Myocyte (in vitro differentiated cells): ENCODE results near the gene EXT2. TPM values are rescaled to one million over a fixed set of nuclear protein-coding genes. Genes with fewer than 3 reads are reported as not detected.

ENCODE experiments used
- DNase-seq: peaks from one replicate; pipeline ENCODE4 v3.0.0-alpha.2; 2012; ENCODE audit warnings: low read depth
- total RNA-seq: library from RNA; depleted of rRNA; stranded (reverse); fragments of >200 nt; gene quantifications from 2 replicates; pipeline ENCODE4 v1.2.3, GENCODE V29; 2014

The EXT2 gene
- total RNA-seq, 1 donor from 2014 or later = 66.3 TPM

- no peak for DNase-seq
Observed at GRCh38 chr11:44237156-44237555, 141.7 kb downstream of the EXT2 start.

- peak; percentile 80 for DNase-seq
Observed at GRCh38 chr11:44241851-44242250, 146.4 kb downstream of the EXT2 start.

- DNase-seq = peak; percentile 39
Observed at GRCh38 chr11:44243086-44243485, 147.6 kb downstream of the EXT2 start.

- DNase-seq = peak; percentile 65
Observed at GRCh38 chr11:44243595-44244343, 148.3 kb downstream of the EXT2 start.

GRCh38 chr11:44244639-44245310 is 149.3 kb downstream of the EXT2 start:
- no peak for DNase-seq

- peak; percentile 73 for DNase-seq
Observed at GRCh38 chr11:44246726-44247125, 151.2 kb downstream of the EXT2 start.

GRCh38 chr11:44247508-44247907 is 152.0 kb downstream of the EXT2 start:
- DNase-seq = no peak

GRCh38 chr11:44248109-44248508 is 152.6 kb downstream of the EXT2 start:
- DNase-seq = no peak

GRCh38 chr11:44250421-44250820 is 154.9 kb downstream of the EXT2 start:
- no peak for DNase-seq

- no peak for DNase-seq
Observed at GRCh38 chr11:44252999-44253602, 157.6 kb downstream of the EXT2 start.

- no peak for DNase-seq
Observed at GRCh38 chr11:44255406-44256071, 160.1 kb downstream of the EXT2 start.

GRCh38 chr11:44256673-44257291 is 161.3 kb downstream of the EXT2 start:
- no peak for DNase-seq

GRCh38 chr11:44257338-44258189 is 162.1 kb downstream of the EXT2 start:
- no peak for DNase-seq

GRCh38 chr11:44258190-44258489 is 162.7 kb downstream of the EXT2 start:
- DNase-seq = peak; percentile 83

GRCh38 chr11:44258839-44259420 is 163.5 kb downstream of the EXT2 start:
- DNase-seq = peak; percentile 84

GRCh38 chr11:44260081-44260480 is 164.6 kb downstream of the EXT2 start:
- DNase-seq = peak; percentile 60

GRCh38 chr11:44261800-44262591 is 166.5 kb downstream of the EXT2 start:
- no peak for DNase-seq

- no peak for DNase-seq
Observed at GRCh38 chr11:44263738-44264437, 168.4 kb downstream of the EXT2 start.

GRCh38 chr11:44264438-44264749 is 168.9 kb downstream of the EXT2 start:
- DNase-seq = no peak
